Activated CD4-positive, alpha-beta T cell treated with anti-CD3 and anti-CD28 coated beads, Interleukin-2, amount 10 ng/mL, durations not matched to agents 7 days and 5 days (primary cell): ENCODE data around the gene MAP1LC3C. TPM values are rescaled to one million over a fixed set of nuclear protein-coding genes. Genes with fewer than 3 reads are reported as not detected.

Experiments
- CTCF ChIA-PET: fragments of 350-600 bp; sonication (Branson Sonifier 250); formaldehyde crosslinking; loops from one replicate; lab custom pipeline; 2021; ENCODE audit warnings: antibody characterized with exemption; lab: Charles Lee
- POLR2A ChIA-PET: fragments of 350-600 bp; sonication (Branson Sonifier 250); formaldehyde crosslinking; loops from one replicate; lab custom pipeline; 2021; ENCODE audit warnings: antibody characterized with exemption; lab: Charles Lee
- DNase-seq: peaks from one replicate; pipeline ENCODE4 v3.0.0-alpha.2; 2020
- H3K27ac Mint-ChIP-seq: one replicate; pipeline ENCODE4 v1.8.0; 2021; ENCODE audit warnings: mild to moderate bottlenecking, moderate library complexity, mixed read lengths
- H3K27me3 Mint-ChIP-seq: one replicate; pipeline ENCODE4 v1.8.0; 2021; ENCODE audit warnings: mixed read lengths
- H3K36me3 Mint-ChIP-seq: one replicate; pipeline ENCODE4 v1.8.0; 2021; ENCODE audit warnings: low read depth, mixed read lengths
- H3K4me1 Mint-ChIP-seq: one replicate; pipeline ENCODE4 v1.8.0; 2021; ENCODE audit warnings: mixed read lengths
- H3K4me3 Mint-ChIP-seq: one replicate; pipeline ENCODE4 v1.8.0; 2021; ENCODE audit warnings: mild to moderate bottlenecking, moderate library complexity, mixed read lengths
- H3K9me3 Mint-ChIP-seq: one replicate; pipeline ENCODE4 v1.8.0; 2021; ENCODE audit warnings: mixed read lengths
- total RNA-seq, 2 experiments: library from RNA; stranded (reverse); gene quantifications; one replicate each; pipeline ENCODE4 v1.2.3, GENCODE V29; 2021

MAP1LC3C gene
- total RNA-seq, 2 experiments from 2014 or later, result not detected

DNA sequence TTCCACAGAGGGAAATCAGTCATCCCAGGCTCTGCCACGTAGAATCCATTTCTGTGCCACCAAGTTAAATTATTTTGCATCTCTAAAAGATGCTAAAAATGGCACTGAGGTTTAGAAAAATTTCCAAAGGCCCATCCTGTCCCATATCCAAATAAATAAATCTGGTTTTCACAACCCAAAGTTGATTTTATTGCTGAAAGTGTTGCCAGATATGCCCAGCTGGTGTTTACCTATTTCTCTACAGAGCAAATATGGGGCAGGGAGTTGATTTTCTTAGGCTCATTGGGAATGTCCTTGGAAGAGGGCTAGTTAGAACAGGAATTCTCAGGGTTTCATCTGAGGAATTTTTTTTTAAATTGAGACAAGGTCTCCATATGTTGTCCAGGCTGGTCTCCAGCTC is 19.0 kb downstream of the MAP1LC3C start:
- Mint-ChIP-seq H3K9me3 (no peaks in the 10 kb centered on the region), H3K27me3 (no peaks in the 10 kb centered on the region), H3K4me3 (no peak overlapping the region), H3K36me3 (no peaks in the 10 kb centered on the region), H3K27ac (no peak overlapping the region), H3K4me1 (no peaks in the 10 kb centered on the region)
- CTCF ChIA-PET, result no interaction called here
- no peak for DNase-seq
- POLR2A ChIA-PET, result no interaction called here

DNA sequence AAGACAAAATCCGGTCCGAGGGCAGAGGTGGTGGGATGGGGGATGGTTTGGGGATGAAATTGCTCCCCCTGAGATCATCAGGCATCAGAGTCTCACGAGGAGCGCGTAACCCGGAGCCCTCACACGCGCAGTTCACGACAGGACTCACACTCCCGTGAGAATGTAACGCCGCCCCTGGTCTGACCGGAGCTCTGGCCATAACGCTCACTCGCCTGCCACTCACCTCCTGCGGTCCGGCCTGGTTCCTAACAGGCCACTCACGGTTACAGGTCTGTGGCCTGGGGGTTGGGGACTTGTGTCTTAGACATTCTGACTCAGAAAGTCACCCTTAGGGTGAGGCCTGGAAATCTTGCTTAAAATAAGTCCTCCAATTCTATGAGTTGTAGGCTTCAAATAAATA is 19.8 kb downstream of the MAP1LC3C start:
- ChIA-PET POLR2A (no interaction called here), CTCF (no interaction called here)
- no peaks in the 10 kb centered on the region for H3K4me1 Mint-ChIP-seq
- no peaks in the 10 kb centered on the region for H3K27me3 Mint-ChIP-seq
- no peaks in the 10 kb centered on the region for H3K9me3 Mint-ChIP-seq
- no peak for DNase-seq
- H3K27ac Mint-ChIP-seq, result no peak overlapping the region
- H3K36me3 Mint-ChIP-seq, result no peaks in the 10 kb centered on the region
- H3K4me3 Mint-ChIP-seq, result no peak overlapping the region

DNA sequence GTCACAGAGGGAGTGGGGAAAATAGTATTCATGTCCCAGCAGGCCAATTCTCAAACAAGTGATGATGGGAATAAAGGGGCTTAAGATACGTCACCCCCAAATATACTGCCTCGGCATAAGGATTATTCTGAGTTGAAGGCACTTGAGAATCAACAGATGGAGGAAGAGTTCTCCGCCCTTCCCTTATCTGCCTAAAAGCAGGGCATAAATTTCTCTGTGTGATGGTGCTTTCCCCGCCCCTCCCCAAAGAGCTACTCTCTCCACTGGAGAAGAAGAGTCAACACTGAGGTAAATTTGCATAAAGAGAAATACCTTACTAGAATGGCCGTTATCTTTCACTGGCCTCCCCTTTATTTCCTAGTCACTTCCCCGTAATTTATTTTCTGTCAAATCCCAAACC is 22.7 kb downstream of the MAP1LC3C start:
- no peaks in the 10 kb centered on the region for H3K4me1 Mint-ChIP-seq
- H3K27me3 Mint-ChIP-seq, result peaks cover 2% of the 10 kb centered on the region
- H3K9me3 Mint-ChIP-seq, result no peaks in the 10 kb centered on the region
- H3K27ac Mint-ChIP-seq, result no peak overlapping the region
- POLR2A ChIA-PET, result no interaction called here
- no peak overlapping the region for H3K4me3 Mint-ChIP-seq
- CTCF ChIA-PET, result no interaction called here
- H3K36me3 Mint-ChIP-seq, result no peaks in the 10 kb centered on the region
- no peak for DNase-seq

DNA sequence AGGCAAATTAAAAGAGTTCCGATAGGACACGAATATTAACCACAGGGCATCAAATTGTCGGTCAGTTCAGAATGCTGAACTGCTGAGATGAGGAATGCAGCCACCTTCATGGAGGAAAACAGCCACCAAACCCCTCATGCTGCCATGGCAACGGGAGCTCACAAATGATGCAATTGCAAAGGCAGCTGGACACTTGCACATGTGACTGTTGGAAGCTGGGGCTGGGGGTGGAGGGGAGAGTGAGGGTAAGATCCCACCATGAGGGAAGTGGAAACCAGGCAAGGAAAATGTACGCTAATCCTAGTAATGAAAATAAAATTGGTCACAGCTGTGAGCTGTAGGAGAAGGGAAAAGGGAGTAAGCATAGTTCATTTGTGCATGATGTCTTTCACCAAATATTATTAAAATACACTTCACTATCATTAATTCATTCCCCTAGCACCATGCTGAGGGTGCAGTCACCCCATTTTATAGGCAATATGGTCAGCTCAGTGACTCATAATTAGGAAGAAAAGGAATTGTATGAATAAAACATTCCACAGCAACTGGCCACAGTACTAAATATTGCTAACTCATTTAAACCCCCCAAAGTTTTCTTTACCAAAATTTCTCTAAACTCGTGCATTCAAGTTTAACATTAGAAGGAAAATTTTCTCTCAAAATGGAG is 26.1 kb downstream of the MAP1LC3C start:
- Mint-ChIP-seq H3K9me3 (no peaks in the 10 kb centered on the region), H3K36me3 (no peaks in the 10 kb centered on the region), H3K4me3 (no peak overlapping the region), H3K27ac (no peak overlapping the region), H3K27me3 (peaks cover 2% of the 10 kb centered on the region), H3K4me1 (no peaks in the 10 kb centered on the region)
- ChIA-PET POLR2A (no interaction called here), CTCF (interaction anchor here (1.1 kb wide), 1 partner anchor 26 kb away, joined by 3 read pairs; the partner anchor contains the start of gene MAP1LC3C)
- no peak for DNase-seq

DNA sequence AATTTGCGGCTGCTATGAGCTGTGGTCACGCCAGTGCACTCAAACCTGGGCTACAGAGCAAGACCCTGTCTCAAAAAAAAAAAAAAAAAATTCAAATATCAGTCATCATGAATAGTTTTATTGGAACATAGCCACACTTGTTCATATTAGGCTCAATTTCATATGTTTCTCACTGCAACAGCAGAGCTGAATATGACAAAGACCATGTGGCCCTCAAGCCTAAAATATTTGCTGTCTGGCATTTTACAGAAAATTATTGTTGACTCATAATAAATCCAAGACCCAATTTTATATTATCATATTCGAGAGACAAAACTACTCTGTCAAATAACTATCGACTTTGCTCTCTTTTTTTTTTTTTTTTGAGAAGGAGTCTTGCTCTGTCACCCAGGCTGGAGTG is 30.3 kb downstream of the MAP1LC3C start:
- Mint-ChIP-seq H3K4me3 (no peak overlapping the region), H3K9me3 (no peaks in the 10 kb centered on the region), H3K4me1 (no peaks in the 10 kb centered on the region), H3K36me3 (no peaks in the 10 kb centered on the region), H3K27me3 (peaks cover 2% of the 10 kb centered on the region), H3K27ac (no peak overlapping the region)
- no peak for DNase-seq
- POLR2A ChIA-PET, result interaction anchor here (0.7 kb wide), 1 partner anchor 443 kb away, joined by 3 read pairs; no protein-coding TSS in a partner anchor
- CTCF ChIA-PET, result no interaction called here

DNA sequence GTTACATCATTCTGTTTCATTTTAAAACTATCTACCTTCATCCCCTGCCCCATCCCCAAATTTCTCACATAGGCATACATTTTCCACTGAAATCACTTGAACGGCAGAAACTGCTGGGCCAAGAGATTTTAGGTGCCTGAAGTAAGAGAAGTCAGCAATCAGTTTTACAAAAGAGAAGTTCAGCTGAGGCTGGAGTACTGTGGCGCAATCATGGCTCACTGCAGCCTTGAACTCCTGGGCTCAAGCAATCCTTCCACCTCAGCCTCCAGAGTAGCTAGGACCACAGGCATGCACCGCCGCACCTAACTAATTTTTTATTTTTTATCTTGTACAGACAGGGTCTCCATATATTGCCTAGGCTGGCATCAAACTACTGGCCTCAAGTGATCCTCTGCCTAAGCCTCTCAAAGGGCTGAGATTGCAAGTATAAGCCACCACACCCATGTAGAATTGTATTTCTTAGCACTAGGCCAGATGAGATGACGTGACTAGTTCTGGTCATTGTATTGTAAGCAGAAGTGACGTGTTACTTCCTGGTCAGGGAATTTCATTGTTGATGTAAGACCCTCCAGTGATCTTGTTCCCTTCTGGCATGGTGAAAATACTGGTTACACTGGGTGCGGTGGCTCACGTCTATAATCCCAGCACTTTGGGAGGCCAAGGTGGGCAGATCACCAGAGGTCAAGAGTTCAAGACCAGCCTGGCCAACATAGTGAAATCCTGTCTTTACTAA is 34.2 kb downstream of the MAP1LC3C start:
- Mint-ChIP-seq H3K4me1 (no peaks in the 10 kb centered on the region), H3K27ac (no peak overlapping the region), H3K36me3 (no peaks in the 10 kb centered on the region), H3K9me3 (no peaks in the 10 kb centered on the region), H3K4me3 (no peak overlapping the region), H3K27me3 (no peaks in the 10 kb centered on the region)
- POLR2A ChIA-PET, result no interaction called here
- CTCF ChIA-PET, result no interaction called here
- DNase-seq, result no peak

DNA sequence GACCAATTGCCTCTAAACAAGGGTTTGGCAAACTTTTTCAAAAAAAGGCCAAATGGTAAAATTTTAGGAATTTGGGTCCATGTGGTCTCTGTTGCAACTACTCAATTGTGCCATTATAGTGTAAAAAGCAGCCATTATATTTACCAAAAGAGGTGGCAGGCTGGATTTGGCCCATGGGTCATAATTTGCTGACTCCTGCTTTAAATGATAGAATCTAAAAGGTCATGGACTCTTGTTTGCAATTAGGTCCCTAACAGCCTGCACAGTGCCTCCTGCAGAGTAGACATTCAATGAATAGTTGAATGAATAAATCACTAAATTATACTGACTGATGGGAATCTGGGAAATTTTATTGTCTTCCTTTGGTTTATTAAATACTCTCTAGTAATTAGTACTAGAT is 35.2 kb downstream of the MAP1LC3C start:
- ChIA-PET CTCF (no interaction called here), POLR2A (no interaction called here)
- H3K4me1 Mint-ChIP-seq, result no peaks in the 10 kb centered on the region
- H3K4me3 Mint-ChIP-seq, result no peak overlapping the region
- no peaks in the 10 kb centered on the region for H3K27me3 Mint-ChIP-seq
- no peaks in the 10 kb centered on the region for H3K36me3 Mint-ChIP-seq
- H3K27ac Mint-ChIP-seq, result no peak overlapping the region
- no peak for DNase-seq
- H3K9me3 Mint-ChIP-seq, result no peaks in the 10 kb centered on the region

DNA sequence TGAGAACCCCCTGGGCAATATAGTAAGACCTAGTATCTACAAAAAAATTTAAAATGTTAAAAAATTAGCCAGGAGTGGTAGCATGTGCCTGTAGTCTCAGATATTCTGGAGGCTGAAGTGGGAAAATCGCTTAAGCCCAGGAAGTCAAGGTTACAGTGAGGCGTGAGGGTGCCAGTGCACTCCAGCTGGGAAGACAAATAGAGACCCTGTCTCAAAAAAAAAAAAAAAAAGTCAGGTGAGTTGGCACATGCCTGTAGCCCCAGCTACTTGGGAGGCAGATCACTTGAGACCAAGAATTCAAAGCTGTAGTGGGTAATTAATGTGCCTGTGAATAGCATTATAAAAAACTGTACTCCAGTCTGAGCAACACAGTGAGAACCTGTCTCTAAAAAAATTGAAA is 36.7 kb downstream of the MAP1LC3C start:
- no peaks in the 10 kb centered on the region for H3K36me3 Mint-ChIP-seq
- ChIA-PET CTCF (interaction anchor here (0.6 to 0.7 kb wide), 2 partner anchors 24 to 112 kb away, joined by 3 read pairs; no protein-coding TSS in a partner anchor), POLR2A (no interaction called here)
- H3K9me3 Mint-ChIP-seq, result no peaks in the 10 kb centered on the region
- H3K27me3 Mint-ChIP-seq, result no peaks in the 10 kb centered on the region
- DNase-seq, result no peak
- H3K27ac Mint-ChIP-seq, result no peak overlapping the region
- H3K4me1 Mint-ChIP-seq, result no peaks in the 10 kb centered on the region
- no peak overlapping the region for H3K4me3 Mint-ChIP-seq

DNA sequence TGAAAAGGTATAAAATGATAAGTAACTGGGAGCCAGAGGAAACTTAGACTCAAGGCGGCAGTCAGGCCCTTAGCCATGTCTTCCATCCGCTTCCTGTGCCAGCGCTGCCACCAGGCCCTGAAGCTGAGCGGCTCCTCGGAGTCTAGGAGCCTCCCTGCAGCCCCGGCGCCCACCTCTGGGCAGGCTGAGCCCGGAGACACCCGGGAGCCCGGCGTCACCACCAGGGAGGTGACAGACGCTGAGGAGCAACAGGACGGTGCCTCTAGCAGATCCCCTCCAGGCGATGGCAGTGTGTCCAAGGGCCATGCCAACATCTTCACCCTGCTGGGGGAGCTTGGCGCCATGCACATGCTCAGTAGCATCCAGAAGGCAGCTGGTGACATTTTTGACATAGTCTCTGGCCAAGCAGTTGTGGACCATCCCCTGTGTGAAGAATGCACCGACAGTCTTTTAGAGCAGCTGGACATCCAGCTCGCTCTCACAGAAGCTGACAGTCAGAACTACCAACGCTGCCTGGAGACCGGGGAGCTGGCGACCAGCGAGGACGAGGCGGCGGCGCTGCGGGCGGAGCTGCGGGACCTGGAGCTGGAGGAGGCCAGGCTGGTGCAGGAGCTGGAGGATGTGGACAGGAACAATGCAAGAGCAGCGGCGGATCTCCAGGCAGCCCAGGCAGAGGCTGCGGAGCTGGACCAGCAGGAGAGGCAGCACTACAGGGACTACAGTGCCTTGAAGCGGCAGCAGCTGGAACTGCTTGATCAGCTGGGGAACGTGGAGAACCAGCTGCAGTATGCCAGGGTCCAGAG is 41.0 kb downstream of the MAP1LC3C start, which contains the start of gene BECN2:
TSS of gene BECN2 (plus strand) at position 76 of the 803 bp plus-strand sequence. CDS start at position 76, 0 bp downstream.
- H3K36me3 Mint-ChIP-seq, result no peaks in the 10 kb centered on the region
- no peaks in the 10 kb centered on the region for H3K27me3 Mint-ChIP-seq
- ChIA-PET CTCF (interaction anchor here (1.9 kb wide), 1 partner anchor 11 kb away, joined by 5 read pairs; no protein-coding TSS in a partner anchor), POLR2A (no interaction called here)
- no peak for DNase-seq
- no peaks in the 10 kb centered on the region for H3K4me1 Mint-ChIP-seq
- no peaks in the 10 kb centered on the region for H3K9me3 Mint-ChIP-seq
- no peak within 1 kb of the TSS for H3K27ac Mint-ChIP-seq
- no peak within 1 kb of the TSS for H3K4me3 Mint-ChIP-seq

DNA sequence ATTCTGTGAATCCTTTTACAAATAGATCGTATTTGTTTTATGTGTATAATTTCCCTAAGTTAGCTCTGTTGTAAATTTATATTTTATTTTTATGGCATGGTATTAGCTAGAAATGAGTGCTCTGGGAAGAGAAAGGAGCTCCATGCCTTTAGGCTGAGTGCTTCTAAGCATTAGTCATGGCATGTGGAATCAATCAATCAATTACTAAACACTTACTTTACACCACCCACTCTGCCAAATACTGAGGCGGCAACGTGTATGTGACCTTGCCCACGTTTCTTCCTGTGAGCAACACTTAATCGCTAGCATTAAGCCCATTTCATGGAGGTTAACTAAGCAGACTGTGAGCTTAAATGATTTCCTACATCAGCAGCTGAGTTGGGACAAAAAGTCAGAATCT is 48.5 kb downstream of the MAP1LC3C start:
- CTCF ChIA-PET, result interaction anchor here (0.6 kb wide), 1 partner anchor 1843 kb away, joined by 3 read pairs; no protein-coding TSS in a partner anchor
- no peaks in the 10 kb centered on the region for H3K36me3 Mint-ChIP-seq
- POLR2A ChIA-PET, result no interaction called here

DNA sequence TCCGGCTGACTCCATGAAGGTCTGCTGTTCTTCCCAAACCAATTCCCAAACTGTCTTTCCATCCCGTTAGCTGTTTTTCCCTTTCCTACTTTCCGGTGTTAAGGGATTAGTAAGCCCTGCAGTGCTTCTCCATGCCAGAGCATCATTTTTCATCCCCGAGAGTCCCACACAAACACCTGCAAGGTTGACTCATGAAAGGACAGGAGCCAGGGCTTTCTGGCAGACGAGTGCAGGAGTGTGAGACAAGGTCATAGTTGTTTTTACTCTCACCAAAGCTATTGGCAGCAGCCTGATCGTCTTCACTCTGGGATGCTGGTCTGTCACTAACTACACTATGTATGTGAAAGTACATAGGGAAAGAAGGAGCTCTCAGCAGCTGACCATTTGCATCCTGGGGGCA is 51.5 kb downstream of the MAP1LC3C start:
- no peaks in the 10 kb centered on the region for H3K4me1 Mint-ChIP-seq
- H3K27ac Mint-ChIP-seq, result no peak overlapping the region
- no peak overlapping the region for H3K4me3 Mint-ChIP-seq
- CTCF ChIA-PET, result interaction anchor here (1.5 kb wide), 1 partner anchor 10 kb away, joined by 5 read pairs; the partner anchor contains the start of gene BECN2
- no peaks in the 10 kb centered on the region for H3K27me3 Mint-ChIP-seq
- POLR2A ChIA-PET, result no interaction called here
- DNase-seq, result no peak
- no peaks in the 10 kb centered on the region for H3K36me3 Mint-ChIP-seq
- no peaks in the 10 kb centered on the region for H3K9me3 Mint-ChIP-seq

More for the DNA sequence above, 48.5 kb downstream of the MAP1LC3C start:
- Mint-ChIP-seq H3K27me3 (no peaks in the 10 kb centered on the region), H3K27ac (no peak overlapping the region), H3K9me3 (no peaks in the 10 kb centered on the region), H3K4me1 (no peaks in the 10 kb centered on the region), H3K4me3 (no peak overlapping the region)
- no peak for DNase-seq
